GM19438 (cell line): ENCODE measurements around the gene CIC.
A peak's percentile ranks its signal among the peaks of the same experiment; 100 is the strongest.

Experiments
- ATAC-seq: cut with Tn5 transposase; IDR thresholded peaks from one replicate; pipeline ENCODE4 v1.9.1; 2021; ENCODE audit warnings: low read depth; ENCODE audit not compliant: unreplicated experiment

CIC gene

DNA sequence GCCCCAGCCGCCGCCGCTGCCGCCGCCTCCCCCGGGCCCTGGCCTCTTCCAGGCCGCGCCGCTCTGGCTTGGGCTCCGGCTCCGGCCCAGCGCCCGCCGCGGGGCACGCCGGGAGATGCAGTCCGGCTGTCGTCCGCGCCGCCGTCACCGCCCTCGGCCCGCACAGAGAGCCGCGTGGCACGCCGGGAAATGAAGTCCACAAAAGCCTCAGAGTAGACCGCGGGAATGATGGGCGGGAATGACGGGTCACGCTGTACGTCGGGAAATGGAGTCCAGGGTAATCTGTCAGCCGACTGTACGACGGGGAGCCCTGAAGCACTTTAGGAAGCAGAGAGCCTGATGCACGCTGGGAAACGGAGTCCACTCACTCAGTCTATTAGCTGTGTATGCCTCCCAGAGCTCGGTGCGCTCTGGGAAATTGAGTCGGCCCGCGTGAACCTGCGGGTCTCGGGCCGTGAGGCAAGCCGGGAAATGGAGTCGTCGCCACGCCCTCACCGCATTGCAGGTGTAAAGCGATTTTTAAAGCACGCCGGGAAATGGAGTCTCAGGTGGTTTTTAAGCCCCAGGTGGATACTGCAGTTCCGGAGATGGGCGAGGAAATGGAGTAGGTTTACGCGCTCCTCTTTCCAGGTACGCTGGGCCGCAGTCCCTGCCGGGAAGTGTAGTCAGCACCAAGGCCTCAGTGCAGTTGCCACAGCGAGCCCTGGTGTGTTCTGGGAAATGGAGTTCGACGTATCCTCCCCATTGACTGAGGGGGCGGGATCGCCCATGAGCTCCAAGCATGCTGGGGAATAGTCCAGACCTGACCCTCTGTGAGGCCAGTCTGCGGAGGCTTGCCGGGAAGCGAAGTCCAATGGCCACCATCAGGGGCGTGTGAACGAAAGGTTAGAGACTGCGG is 26.3 kb upstream of the CIC start, which contains the start of gene GSK3A:
GSK3A (minus strand) TSS at position 91 of the 898 bp plus-strand sequence. CDS start 137 bp downstream, outside the sequence.
- ATAC-seq, result peak; percentile 61

DNA sequence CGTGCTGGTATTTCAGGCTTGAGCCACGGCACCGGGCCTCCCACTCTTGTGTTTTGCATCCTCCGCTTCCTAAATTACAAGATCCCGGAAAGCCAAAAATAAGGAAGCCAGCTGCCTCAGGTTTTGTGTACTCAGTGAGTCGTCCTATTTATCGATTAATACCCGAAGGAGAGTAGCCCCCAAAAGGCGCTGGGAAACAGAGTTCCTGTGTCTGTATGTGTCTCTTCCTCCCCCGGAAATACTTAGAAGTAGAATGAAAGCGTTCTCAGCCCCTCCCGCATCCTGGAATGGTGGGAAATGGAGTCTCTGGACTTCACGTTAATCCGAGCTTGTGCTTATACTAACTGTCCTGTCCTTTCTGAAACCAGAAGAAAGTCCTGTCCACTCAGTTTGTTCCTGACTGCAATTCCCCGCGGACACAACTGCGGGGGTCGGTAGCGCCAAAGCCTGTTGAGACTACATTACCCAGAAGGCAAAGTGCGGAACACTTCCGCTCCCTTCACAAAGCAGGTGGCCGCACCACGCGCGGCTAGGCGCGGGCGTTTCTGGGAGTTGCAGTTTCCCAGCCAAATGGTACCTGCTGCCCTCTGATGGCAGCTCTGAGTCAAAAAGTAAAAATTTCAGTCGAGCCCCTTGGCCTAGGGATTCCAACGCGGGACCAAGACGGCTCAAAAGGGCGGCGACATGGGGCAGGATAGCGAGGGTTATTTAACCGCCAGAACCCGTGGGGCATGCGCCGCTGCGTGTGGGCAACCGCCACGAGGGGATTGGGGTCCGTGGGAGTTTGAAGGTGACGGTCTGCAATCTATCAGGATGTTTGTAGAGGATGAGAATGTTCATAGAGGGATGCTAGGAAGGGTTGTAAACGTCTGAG is 24.5 kb upstream of the CIC start:
- peak; percentile 32 for ATAC-seq

DNA sequence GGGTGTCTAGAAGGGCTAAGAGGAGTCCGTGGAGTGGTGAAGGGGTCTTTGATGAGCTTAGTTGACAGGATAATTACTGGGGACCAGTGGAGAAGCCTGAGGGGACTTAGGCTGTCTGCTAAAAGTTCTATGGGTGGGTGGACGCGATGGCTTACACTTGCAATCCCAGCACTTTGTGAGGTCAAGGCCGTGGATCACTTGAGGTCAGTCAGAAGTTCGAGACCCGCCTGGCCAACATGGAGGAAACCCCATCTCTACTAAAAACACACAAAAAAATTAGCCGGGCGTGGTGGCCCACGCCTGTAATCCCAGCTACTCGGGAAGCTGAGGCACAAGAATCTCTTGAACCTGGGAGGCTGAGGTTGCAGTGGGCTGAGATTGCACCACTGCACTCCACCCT is 23.8 kb upstream of the CIC start:
- no peak for ATAC-seq

DNA sequence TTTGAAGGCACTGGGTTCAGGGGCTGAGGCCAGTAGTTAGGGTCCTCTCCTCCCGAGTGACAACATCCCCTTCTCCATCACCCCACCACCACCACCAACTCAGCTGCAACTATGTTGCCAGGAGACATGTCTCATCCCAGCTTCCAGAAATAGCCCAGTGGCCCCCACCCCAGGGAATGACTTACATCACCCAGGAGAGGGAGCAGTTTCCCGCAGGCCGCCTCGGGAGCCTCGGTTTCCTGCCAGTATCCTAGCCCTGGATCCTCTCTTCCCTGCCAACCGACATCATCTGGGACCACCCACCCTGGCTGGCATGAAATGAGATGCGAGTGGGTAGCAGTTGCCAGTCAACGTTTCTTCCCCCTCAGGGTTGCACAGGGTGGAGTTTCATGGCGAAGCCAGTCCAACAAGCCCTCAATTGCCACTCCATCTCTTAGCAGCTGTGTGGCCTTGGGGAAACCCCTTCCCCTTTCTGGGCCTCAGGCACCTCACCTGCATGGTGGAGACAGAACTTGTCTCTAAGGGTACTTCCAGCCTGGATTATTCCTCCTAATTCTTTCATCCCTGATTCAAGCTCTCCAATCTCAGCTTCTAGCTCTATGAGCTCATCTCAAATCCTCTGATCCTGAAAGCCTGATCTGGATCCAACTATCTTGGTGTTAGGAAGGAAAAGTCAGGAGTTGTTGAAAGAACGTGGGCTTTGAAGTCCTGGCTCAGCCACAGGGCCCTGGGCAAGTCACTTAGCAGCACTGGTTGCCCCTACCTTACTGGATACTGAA is 22.7 kb upstream of the CIC start:
- ATAC-seq, result no peak

DNA sequence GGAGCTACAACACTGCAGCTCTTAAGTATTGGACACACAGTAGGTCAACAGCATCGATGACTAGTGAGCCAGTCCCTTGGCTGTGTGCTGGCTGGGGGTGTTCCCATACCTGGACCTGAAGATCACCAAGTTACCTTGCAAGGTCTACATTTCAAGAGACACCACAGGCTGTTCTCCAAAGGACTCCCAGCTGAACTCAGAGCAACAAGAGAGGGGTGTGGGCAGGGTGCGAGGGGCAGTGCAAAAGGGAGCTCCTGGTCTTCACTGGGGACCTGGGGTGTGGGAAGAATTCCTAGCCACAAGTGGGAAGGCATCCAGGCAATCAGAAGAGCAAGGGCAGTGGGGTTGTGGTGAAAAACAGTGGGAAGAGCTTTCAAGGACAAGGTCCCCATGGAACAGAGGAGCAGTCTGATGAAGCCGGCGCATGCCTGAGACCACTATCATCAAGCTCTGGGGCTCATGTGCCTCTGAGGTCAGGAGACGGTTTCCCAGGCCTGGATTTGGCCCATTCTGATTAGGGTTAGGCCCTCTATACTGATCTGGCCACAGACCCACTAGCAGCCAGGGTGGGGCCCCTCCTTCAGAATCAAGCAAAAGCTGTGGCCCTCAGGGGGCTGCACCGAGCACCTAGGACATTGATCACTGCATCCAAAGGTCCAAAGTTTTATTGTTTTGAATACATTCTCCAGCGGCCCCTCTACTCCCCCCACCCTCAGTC is 22.0 kb upstream of the CIC start:
- no peak for ATAC-seq

DNA sequence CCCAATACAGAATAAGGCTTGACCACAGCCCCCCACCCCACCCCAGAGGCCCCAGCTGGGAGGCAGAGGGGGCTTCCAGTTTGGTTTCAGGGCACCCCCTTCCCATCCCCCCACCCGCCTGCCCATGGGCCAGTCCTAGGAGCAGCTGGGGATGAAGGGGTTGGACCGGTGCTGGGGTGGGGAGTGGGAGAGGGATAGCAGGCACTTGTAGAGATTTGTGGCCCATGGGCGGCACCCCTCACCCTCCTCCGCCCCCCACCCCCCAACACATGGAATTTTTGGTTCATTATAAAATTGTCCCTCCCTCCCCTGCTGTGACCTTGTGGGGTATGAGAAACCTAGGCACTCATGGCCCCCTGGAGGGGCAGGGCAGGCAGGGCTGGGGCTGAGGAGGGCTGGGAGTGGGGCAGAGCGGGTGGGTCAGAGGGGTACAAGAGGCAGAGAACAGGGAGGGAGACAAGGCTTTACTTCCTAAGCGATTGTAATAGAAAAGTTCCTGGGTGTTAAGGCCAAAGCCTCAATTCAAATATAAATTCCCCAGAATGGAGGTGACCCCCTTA is 21.3 kb upstream of the CIC start:
- no peak for ATAC-seq

DNA sequence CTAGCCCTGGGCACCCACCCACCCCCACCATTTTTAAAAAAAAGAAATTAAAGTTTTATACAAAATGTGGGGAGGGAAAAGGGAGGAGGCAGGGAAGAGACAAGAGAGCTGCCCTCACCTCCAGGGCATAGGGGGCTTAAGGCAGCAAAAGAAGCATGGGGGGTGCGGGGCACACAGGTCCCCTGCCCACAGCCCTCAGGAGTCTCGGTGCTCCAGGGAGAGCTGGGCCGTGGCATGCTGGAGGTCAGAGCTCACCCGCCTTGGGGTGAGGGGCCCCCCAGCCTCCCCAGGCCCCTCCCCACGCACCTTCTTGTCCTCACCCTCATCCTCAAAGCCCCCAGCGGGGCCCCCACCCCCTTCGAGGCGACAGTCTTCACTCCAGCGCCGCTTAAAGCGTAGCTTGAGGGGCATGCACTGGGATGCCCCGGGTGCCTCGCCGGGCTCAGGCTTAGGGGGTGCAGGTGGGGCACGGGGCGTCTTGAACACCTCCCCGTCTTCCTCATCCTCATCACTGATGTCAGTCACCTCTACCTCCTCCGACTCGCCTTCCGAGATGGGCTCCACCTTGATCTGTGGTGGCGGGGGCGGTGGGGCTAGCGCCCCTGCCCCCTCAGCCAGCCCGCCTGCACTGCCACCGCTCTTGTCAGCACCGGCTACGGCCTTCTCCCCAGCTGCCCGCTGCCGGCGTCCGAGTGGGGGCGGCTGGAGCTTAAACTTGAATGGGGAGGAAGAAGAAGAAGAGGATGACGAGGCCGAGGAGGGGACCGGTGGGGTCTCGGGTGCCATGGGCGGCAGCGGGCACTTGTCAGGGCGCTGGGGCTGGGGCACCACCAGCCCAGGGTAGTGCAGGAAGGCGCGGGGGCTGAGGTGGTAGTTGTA is 20.5 kb upstream of the CIC start:
- ATAC-seq, result no peak

DNA sequence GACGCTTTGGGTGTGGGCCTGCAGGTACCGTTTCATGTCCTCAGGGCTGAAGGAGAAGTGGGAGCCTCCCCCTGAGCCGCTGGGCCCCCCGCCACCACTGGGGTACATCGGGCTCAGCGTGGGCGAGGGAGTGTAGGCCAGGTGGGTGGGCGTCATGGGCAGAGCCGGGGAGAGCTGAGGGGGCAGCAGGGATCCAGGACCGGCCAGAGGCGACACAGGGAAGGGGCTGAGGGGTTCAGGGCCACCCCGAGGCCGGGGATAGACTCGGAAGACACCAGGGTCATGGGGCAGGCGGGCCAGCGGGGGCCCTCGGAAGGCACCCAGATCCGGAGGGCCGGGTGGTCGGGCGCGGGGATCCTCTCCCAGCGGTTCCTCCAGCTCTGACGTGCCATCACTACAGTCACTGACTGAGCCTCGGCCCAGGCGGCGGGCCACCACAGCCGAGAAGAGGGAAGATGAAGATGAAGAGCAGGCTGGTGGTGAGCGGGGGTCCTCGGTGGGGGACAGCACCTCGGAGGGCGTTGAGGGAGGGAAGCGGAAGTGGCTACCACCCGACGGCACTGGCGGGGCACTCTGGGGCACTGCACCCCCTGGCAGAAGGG is 19.8 kb upstream of the CIC start:
- ATAC-seq, result no peak

DNA sequence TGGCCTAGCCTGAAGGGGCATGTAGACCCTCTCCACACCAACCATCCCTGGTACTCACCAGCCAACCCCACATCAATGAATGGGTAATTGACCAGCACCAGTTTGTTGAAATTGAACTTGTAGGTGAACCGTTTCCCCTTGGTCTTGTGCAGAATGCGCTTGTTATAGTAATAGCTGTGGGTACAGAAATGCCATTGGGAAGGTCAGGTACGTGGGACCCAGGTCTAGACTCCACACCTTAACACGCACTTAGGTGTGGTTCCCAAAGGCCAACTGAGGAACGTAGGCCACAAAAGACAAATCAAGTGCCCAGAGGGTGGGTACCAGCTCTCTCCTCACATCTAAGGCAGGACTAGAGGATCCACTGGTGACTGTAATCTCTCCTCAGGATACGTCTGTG is 19.3 kb upstream of the CIC start:
- no peak for ATAC-seq

DNA sequence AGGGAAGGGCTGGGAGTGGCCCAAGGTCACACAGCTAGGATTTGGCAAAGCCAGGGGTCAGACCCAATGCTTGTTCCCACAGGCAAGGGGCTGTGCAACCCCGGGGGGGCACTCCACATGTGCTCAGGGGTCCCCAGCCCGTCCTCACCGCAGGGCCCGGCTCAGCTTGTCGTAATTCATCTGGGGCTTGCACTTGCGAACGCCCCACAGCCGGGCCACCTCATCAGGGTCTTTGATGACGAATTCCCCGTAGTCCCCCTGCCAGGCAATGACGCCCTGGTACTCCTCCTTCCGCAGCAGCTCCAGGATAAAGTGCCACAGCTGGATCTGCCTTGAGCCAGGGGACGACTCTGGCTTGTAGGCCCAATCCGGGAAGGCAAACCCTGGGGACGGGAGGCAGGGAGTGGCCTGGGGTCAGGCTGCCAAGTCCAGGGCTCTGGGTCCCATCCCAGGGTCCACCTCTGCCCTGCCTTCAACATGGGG is 18.8 kb upstream of the CIC start:
- ATAC-seq, result no peak

DNA sequence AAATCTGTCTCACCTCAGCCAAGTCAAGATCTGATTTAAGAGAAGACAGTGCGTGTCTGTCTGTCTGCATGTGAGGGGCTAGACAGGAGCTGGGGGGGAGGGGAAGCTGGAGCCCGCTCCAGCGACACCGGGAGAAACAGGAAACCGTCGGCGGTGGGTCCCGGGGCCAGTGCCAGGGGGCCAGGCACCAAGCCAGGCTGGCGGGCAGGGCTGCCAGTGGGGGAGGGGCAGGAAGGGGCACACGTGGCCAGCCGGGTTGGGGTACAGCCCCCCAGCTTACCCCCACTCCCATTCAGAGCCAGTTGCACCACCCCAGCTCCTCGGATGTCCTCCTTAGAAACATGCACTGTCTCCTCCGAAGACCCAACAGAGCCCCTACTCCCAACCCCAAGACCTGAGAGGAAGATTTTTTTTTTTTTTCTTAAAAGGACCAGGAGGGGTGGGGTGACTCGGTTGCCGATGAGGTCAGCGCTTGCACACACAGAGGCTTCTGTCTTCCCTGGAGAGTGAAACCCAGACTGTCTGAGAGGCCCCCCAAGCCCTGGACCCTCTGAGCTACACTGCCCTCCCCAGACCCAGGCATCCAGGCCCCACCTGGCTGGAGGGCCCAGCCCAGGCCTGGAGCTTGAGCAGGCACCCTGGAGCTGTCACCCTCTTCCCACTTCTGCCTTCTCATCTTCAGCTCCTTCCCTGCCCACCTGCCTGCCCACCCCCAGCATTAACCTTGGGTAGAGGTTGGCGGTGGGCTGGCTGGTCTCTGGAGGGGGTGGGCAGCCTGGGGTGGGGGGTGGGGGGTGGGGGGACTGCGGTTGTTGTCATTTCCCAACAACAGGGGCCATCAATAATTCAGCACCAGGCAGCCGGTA is 18.2 kb upstream of the CIC start:
- no peak for ATAC-seq

DNA sequence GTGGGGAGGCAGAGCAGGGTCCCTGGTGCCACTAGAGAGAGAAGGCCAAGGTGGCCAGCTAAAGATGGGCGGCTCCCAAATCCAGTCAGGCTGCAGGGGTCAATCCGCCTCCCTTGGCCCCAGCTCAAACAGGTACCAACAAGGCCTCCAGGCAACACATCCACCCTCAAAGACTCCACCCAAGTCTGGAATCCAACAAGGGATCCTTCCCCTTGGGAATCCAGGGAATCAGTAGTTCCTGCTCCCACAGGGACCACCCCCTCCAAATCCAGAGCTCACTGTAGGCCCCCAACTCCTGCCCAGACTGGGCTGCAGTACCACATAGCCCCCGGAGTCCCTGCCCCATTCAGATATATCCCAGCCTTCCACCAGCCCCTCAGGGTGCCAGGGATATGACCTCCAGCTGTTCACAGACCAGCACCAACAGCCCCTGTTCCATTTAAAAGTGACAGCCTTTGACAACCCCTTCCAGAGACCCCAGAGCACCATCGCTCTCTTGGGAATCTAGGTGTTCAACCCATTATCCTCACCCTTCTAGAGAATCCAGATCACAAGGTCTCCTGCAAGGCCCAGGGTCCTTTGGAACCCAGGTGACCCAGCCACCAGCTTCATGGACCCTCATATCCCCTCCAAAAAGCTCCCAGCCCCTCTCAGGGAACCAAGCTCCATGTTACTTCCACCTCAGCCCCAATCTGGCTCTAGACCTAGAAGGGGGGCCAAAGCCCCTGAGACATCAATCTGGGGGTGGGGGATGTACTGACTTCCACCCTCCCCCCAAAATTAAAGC is 17.3 kb upstream of the CIC start:
- no peak for ATAC-seq

DNA sequence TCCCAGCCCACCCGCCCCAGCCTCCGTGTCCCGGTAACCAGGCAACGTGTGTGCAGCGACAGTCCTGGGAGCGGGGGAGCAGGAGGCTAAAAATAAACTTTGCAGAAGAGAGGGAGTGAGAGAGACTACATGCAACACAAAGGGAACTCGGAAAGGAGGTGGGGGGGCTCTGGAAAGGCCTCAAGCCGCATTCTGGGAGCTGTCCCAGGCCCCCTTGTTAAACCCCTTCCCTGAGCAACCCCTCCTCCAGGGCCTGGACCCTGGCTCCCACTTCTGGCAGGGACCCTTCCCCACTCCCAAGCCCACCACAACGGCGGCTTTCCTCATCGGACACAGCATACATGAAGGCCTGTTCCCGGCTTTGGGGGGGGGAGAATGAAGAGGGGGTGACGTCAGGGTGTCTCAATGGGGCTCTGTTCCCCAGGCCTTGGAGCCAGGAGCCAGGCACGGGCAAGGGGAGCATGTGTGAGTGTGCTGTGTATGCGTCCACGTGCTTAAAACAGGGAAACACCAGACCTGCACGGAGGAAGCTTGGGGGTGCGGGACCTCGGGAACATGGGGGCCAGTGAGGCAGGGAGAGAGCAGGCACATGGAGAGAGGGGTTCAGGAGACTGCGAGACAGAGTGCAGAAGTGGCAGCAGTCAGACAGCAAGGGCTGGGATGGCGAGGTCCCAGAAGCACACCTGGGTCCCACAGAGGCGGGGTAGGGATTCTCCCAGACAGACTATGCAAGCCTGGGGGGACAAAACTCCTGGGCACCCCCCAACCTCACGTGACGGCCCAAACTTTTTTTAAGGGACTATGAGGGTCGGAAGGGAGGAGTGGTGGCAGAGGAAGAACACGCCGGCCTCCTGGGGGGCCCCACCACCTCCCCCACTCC is 16.4 kb upstream of the CIC start:
- no peak for ATAC-seq

DNA sequence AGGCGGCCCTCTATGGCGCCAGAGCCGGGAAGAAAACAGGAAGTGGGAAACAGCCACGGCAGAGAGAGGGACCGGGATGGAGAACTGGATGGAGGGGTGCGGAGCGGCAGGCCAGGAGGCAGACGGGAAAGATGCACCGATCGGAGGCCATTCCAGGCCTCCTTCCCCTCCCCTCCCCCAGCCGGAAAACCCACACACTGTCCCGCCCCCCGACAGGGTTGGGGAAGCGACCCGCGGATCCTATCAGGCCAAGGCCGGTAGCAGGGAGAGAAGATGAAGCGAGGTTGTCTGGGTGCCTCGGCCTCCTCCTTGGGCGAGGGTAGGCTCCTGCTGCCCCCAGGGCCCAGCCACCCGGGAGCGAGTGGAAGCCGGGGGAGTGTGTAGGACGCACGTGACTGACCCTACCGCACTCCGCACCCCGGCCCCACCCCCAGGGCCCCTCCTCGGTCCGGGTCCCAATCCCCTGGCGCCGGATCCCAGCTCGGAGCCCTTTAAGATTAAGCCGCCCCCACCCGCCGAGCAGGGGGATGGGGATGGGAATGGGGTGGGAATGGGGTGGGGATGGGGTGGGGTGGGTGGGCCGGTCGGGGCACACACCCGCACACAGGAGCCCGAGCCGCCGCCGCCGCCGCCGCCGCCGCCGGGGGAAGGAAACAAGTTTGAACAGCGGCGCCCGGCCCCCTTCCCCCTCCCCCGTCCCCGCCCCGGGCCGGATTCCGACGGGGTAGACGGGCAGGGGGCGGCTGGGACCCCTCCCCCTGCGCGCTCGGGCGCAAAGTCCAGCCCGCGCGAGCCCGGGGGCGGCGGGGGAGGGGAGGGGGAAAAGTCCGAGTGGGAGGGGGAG is 15.6 kb upstream of the CIC start:
- no peak for ATAC-seq
